ENCODE measurements around the gene GABARAPL1. TPM values are rescaled to one million over a fixed set of nuclear protein-coding genes. Genes with fewer than 3 reads are reported as not detected.

Gene GABARAPL1
- 10.8 TPM for polyA plus RNA-seq (2012; ENCODE audit: low read depth, missing spikeins)

GRCh38 chr12:10212739-10213131 is at the start of gene GABARAPL1:
GABARAPL1 (plus strand) TSS chr12:10212877; CDS start chr12:10213130, 253 bp downstream.
- TF ChIP-seq POLR2A (IDR thresholded peaks at IDR 0.05; ENCODE audit: low read depth, low read length) = no peak
- TF ChIP-seq POLR2AphosphoS5 (IDR thresholded peaks at IDR 0.05; ENCODE audit: low read depth, low read length) = no peak
- TF ChIP-seq POU2F2 (IDR thresholded peaks at IDR 0.05; ENCODE audit: low read depth, low read length) = no peak
- no peak for TF ChIP-seq PAX5 (IDR thresholded peaks at IDR 0.05; ENCODE audit: insufficient read depth, low read length, severe bottlenecking)
- no peak for TF ChIP-seq TAF1 (IDR thresholded peaks at IDR 0.05; ENCODE audit: low read depth, low read length)
- TF ChIP-seq SPI1 (IDR thresholded peaks at IDR 0.05; ENCODE audit: low read depth, low read length) = no peak
- peak; percentile 72 for DNase-seq (ENCODE audit: insufficient read length, low spot score)
- no peak for FAIRE-seq

GRCh38 chr12:10163084-10163483 is 49.6 kb upstream of the GABARAPL1 start:
- no peak for DNase-seq (ENCODE audit: insufficient read length, low spot score)
- TF ChIP-seq SPI1 (IDR thresholded peaks at IDR 0.05; ENCODE audit: low read depth, low read length) (peak; percentile 60; the same call in 1 of the 2 replicates), PAX5 (IDR thresholded peaks at IDR 0.05; ENCODE audit: insufficient read depth, low read length, severe bottlenecking) (no peak)
- no peak for FAIRE-seq

- TF ChIP-seq PAX5 (IDR thresholded peaks at IDR 0.05; ENCODE audit: insufficient read depth, low read length, severe bottlenecking) (no peak), POU2F2 (IDR thresholded peaks at IDR 0.05; ENCODE audit: low read depth, low read length) (no peak), TAF1 (IDR thresholded peaks at IDR 0.05; ENCODE audit: low read depth, low read length) (no peak), POLR2A (IDR thresholded peaks at IDR 0.05; ENCODE audit: low read depth, low read length) (no peak), SPI1 (IDR thresholded peaks at IDR 0.05; ENCODE audit: low read depth, low read length) (no peak), POLR2AphosphoS5 (IDR thresholded peaks at IDR 0.05; ENCODE audit: low read depth, low read length) (no peak)
- DNase-seq (ENCODE audit: insufficient read length, low spot score) = no peak
- FAIRE-seq = no peak
Observed at GRCh38 chr12:10165421-10165820, 47.3 kb upstream of the GABARAPL1 start.

- no peak for DNase-seq (ENCODE audit: insufficient read length, low spot score)
- FAIRE-seq = no peak
- TF ChIP-seq TAF1 (IDR thresholded peaks at IDR 0.05; ENCODE audit: low read depth, low read length) (no peak), POU2F2 (IDR thresholded peaks at IDR 0.05; ENCODE audit: low read depth, low read length) (no peak), PAX5 (IDR thresholded peaks at IDR 0.05; ENCODE audit: insufficient read depth, low read length, severe bottlenecking) (no peak), SPI1 (IDR thresholded peaks at IDR 0.05; ENCODE audit: low read depth, low read length) (peak; percentile 71), POLR2AphosphoS5 (IDR thresholded peaks at IDR 0.05; ENCODE audit: low read depth, low read length) (no peak), POLR2A (IDR thresholded peaks at IDR 0.05; ENCODE audit: low read depth, low read length) (no peak)
Observed at GRCh38 chr12:10167599-10167998, 45.1 kb upstream of the GABARAPL1 start.

GRCh38 chr12:10169104-10169503 is 43.6 kb upstream of the GABARAPL1 start:
- DNase-seq (ENCODE audit: insufficient read length, low spot score) (no peak), FAIRE-seq (no peak)
- no peak for TF ChIP-seq POLR2A (IDR thresholded peaks at IDR 0.05; ENCODE audit: low read depth, low read length)
- TF ChIP-seq PAX5 (IDR thresholded peaks at IDR 0.05; ENCODE audit: insufficient read depth, low read length, severe bottlenecking) = no peak
- no peak for TF ChIP-seq SPI1 (IDR thresholded peaks at IDR 0.05; ENCODE audit: low read depth, low read length)
- no peak for TF ChIP-seq POU2F2 (IDR thresholded peaks at IDR 0.05; ENCODE audit: low read depth, low read length)
- no peak for TF ChIP-seq TAF1 (IDR thresholded peaks at IDR 0.05; ENCODE audit: low read depth, low read length)
- no peak for TF ChIP-seq POLR2AphosphoS5 (IDR thresholded peaks at IDR 0.05; ENCODE audit: low read depth, low read length)

- no peak for TF ChIP-seq SPI1 (IDR thresholded peaks at IDR 0.05; ENCODE audit: low read depth, low read length)
- no peak for TF ChIP-seq PAX5 (IDR thresholded peaks at IDR 0.05; ENCODE audit: insufficient read depth, low read length, severe bottlenecking)
- TF ChIP-seq POLR2A (IDR thresholded peaks at IDR 0.05; ENCODE audit: low read depth, low read length) = no peak
- no peak for TF ChIP-seq POLR2AphosphoS5 (IDR thresholded peaks at IDR 0.05; ENCODE audit: low read depth, low read length)
- TF ChIP-seq TAF1 (IDR thresholded peaks at IDR 0.05; ENCODE audit: low read depth, low read length) = no peak
- TF ChIP-seq POU2F2 (IDR thresholded peaks at IDR 0.05; ENCODE audit: low read depth, low read length) = no peak
- no peak for FAIRE-seq
Observed at GRCh38 chr12:10170216-10170615, 42.5 kb upstream of the GABARAPL1 start.

GRCh38 chr12:10171973-10172728 is 40.5 kb upstream of the GABARAPL1 start, which contains the start of gene OLR1:
OLR1 (minus strand) TSS chr12:10172132; CDS start chr12:10172077, 55 bp downstream.
- FAIRE-seq (no peak), DNase-seq (ENCODE audit: insufficient read length, low spot score) (no peak)
- TF ChIP-seq SPI1 (IDR thresholded peaks at IDR 0.05; ENCODE audit: low read depth, low read length) (no peak), POLR2A (IDR thresholded peaks at IDR 0.05; ENCODE audit: low read depth, low read length) (no peak), TAF1 (IDR thresholded peaks at IDR 0.05; ENCODE audit: low read depth, low read length) (no peak), POLR2AphosphoS5 (IDR thresholded peaks at IDR 0.05; ENCODE audit: low read depth, low read length) (no peak), POU2F2 (IDR thresholded peaks at IDR 0.05; ENCODE audit: low read depth, low read length) (no peak), PAX5 (IDR thresholded peaks at IDR 0.05; ENCODE audit: insufficient read depth, low read length, severe bottlenecking) (no peak)

More at GRCh38 chr12:10170216-10170615, 42.5 kb upstream of the GABARAPL1 start:
- no peak for DNase-seq (ENCODE audit: insufficient read length, low spot score)

GRCh38 chr12:10174986-10175614 is 37.6 kb upstream of the GABARAPL1 start:
- FAIRE-seq = no peak
- TF ChIP-seq PAX5 (IDR thresholded peaks at IDR 0.05; ENCODE audit: insufficient read depth, low read length, severe bottlenecking) (no peak), TAF1 (IDR thresholded peaks at IDR 0.05; ENCODE audit: low read depth, low read length) (no peak), POLR2AphosphoS5 (IDR thresholded peaks at IDR 0.05; ENCODE audit: low read depth, low read length) (no peak), SPI1 (IDR thresholded peaks at IDR 0.05; ENCODE audit: low read depth, low read length) (no peak), POU2F2 (IDR thresholded peaks at IDR 0.05; ENCODE audit: low read depth, low read length) (no peak), POLR2A (IDR thresholded peaks at IDR 0.05; ENCODE audit: low read depth, low read length) (no peak)
- DNase-seq (ENCODE audit: insufficient read length, low spot score) = no peak

- TF ChIP-seq POLR2AphosphoS5 (IDR thresholded peaks at IDR 0.05; ENCODE audit: low read depth, low read length) = no peak
- TF ChIP-seq POU2F2 (IDR thresholded peaks at IDR 0.05; ENCODE audit: low read depth, low read length) = no peak
- DNase-seq (ENCODE audit: insufficient read length, low spot score) (no peak), FAIRE-seq (peak; percentile 56)
Observed at GRCh38 chr12:10175846-10176636, 36.6 kb upstream of the GABARAPL1 start.
